GM12878 (cell line): ENCODE results near the gene GAREM1. TPM values are rescaled to one million over a fixed set of nuclear protein-coding genes. Genes with fewer than 3 reads are reported as not detected.

Experiments used
- ATAC-seq: fragments of 200-7000 bp; cut with Tn5 transposase; 3 replicates; pipeline ENCODE4 v1.9.1; 2020; ENCODE audit warnings: mild to moderate bottlenecking, moderate library complexity
- BruUV-seq: library from RNA; stranded (reverse); fragments of 400-500 nt; replicated peaks from 2 replicates; lab custom pipeline; 2021; lab: Mats Ljungman, UMichigan
- CTCF ChIA-PET: fragments of 300-600 bp; sonication (Branson Sonifier 250); formaldehyde crosslinking; extraction: SDS; loops from one replicate; lab custom pipeline; 2021; ENCODE audit warnings: inconsistent platforms; lab: Yijun Ruan, JAX
- POLR2A ChIA-PET: fragments of 350-600 bp; formaldehyde crosslinking; extraction: SDS; loops from one replicate; lab custom pipeline; 2021; ENCODE audit warnings: inconsistent platforms; lab: Charles Lee
- RAD21 ChIA-PET: fragments of 300-600 bp; sonication (Branson Sonifier 250); formaldehyde crosslinking; loops from one replicate; lab custom pipeline; 2023; ENCODE audit warnings: antibody characterized with exemption; ENCODE audit not compliant: unreplicated experiment; lab: Charles Lee
- SMC1A ChIA-PET: fragments of 300-600 bp; sonication (Branson Sonifier 250); formaldehyde crosslinking; loops from one replicate; lab custom pipeline; 2023; ENCODE audit not compliant: unreplicated experiment, uncharacterized antibody; lab: Charles Lee
- DNase-seq: peaks from one replicate; pipeline ENCODE4 v3.0.0-alpha.2; 2011; ENCODE audit warnings: low read depth, low spot score
- FAIRE-seq: peaks from 3 replicates; lab custom pipeline; 2011; peaks lifted over from hg19 to GRCh38; lab: Jason Lieb, UNC
- H2AFZ ChIP-seq: 2 replicates; pipeline ENCODE4 v1.6.0; 2011; ENCODE audit warnings: low read depth, low read length, control low read depth; ENCODE audit not compliant: control insufficient read depth
- H3K27ac ChIP-seq: 2 replicates; pipeline ENCODE4 v1.5.1; 2011; ENCODE audit warnings: control low read depth; ENCODE audit not compliant: control insufficient read depth, insufficient read depth
- H3K27me3 ChIP-seq, 2 experiments: replicated peaks in 1 of 2; 2 replicates each; pipeline versions ENCODE4 v1.6.0 to v1.6.1; 2011; ENCODE audit warnings: low read length in 1 of 2; ENCODE audit not compliant: control insufficient read depth in 2 of 2, insufficient read depth in 2 of 2
- H3K36me3 ChIP-seq, 2 experiments: 2 replicates each; pipeline ENCODE4 v1.5.1; 2011; ENCODE audit warnings: low read length in 1 of 2; ENCODE audit not compliant: control insufficient read depth in 2 of 2, insufficient read depth in 2 of 2
- H3K4me1 ChIP-seq: 2 replicates; pipeline ENCODE4 v1.6.1; 2011; ENCODE audit warnings: mild to moderate bottlenecking, low read length, moderate library complexity, mixed read lengths; ENCODE audit not compliant: control insufficient read depth, insufficient read depth
- H3K4me2 ChIP-seq: 2 replicates; pipeline ENCODE4 v1.6.0; 2011; ENCODE audit warnings: control low read depth; ENCODE audit not compliant: control insufficient read depth, insufficient read depth
- H3K4me3 ChIP-seq: fragments of 200-600 bp; sonication (generic); 2 replicates; pipeline ENCODE4 v1.5.1; 2016
- H3K79me2 ChIP-seq: 2 replicates; pipeline ENCODE4 v1.6.0; 2011; ENCODE audit warnings: low read length; ENCODE audit not compliant: control insufficient read depth, insufficient read depth
- H3K9ac ChIP-seq: 2 replicates; pipeline ENCODE4 v1.8.0; 2011; ENCODE audit warnings: low read length, control low read depth, mixed read lengths; ENCODE audit not compliant: control insufficient read depth, insufficient read depth
- H3K9me3 ChIP-seq: replicated peaks from 3 replicates; pipeline ENCODE4 v1.5.1; 2011; ENCODE audit warnings: mild to moderate bottlenecking, low read length; ENCODE audit not compliant: control insufficient read depth, insufficient read depth
- H4K20me1 ChIP-seq: 2 replicates; pipeline ENCODE4 v1.6.0; 2011; ENCODE audit not compliant: control insufficient read depth, insufficient read depth
- BHLHE40 ChIP-seq, 2 experiments: fragments of 450-650 bp in 1 of 2; IDR thresholded peaks; 2 replicates each; pipeline ENCODE4 v1.6.1; 2011 to 2017; ENCODE audit warnings: low read depth in 2 of 2, borderline replicate concordance in 1 of 2, improper control_type of control experiment in 1 of 2, low read length in 1 of 2, mild to moderate bottlenecking in 1 of 2
- E2F4 ChIP-seq: IDR thresholded peaks from 2 replicates; pipeline ENCODE4 v1.6.1; 2012; ENCODE audit warnings: low read depth, low read length, improper control_type of control experiment
- ELK1 ChIP-seq: IDR thresholded peaks from 2 replicates; pipeline ENCODE4 v1.6.1; 2012; ENCODE audit warnings: low read depth, low read length, improper control_type of control experiment
- IRF5 ChIP-seq: fragments of 450-650 bp; IDR thresholded peaks from 2 replicates; pipeline ENCODE4 v1.6.1; 2017; ENCODE audit warnings: borderline replicate concordance
- JUNB ChIP-seq: IDR thresholded peaks from 2 replicates; pipeline ENCODE4 v1.6.1; 2016; ENCODE audit warnings: antibody characterized with exemption, mild to moderate bottlenecking
- KLF5 ChIP-seq: fragments of 450-650 bp; IDR thresholded peaks from 2 replicates; pipeline ENCODE4 v1.6.1; 2014; ENCODE audit warnings: mild to moderate bottlenecking; ENCODE audit not compliant: partially characterized antibody
- NFYB ChIP-seq: IDR thresholded peaks from 2 replicates; pipeline ENCODE4 v1.6.1; 2011; ENCODE audit warnings: low read depth, mild to moderate bottlenecking, low read length, improper control_type of control experiment, moderate library complexity; ENCODE audit not compliant: insufficient read depth
- POLR2A ChIP-seq: IDR thresholded peaks from 2 replicates; pipeline ENCODE4 v1.6.1; 2011; ENCODE audit warnings: low read depth, mild to moderate bottlenecking, low read length
- RBBP5 ChIP-seq: fragments of 200-600 bp; sonication (generic); conservative IDR thresholded peaks from 2 replicates; pipeline ENCODE4 v1.6.1; 2016
- SMC3 ChIP-seq: IDR thresholded peaks from 2 replicates; pipeline ENCODE4 v1.6.1; 2011; ENCODE audit warnings: low read length, improper control_type of control experiment, borderline replicate concordance
- SP1 ChIP-seq: IDR thresholded peaks from one replicate; pipeline ENCODE4 v1.6.1; 2011; ENCODE audit warnings: low read depth, low read length
- SUZ12 ChIP-seq: fragments of 200-600 bp; sonication (generic); IDR thresholded peaks from one replicate; pipeline ENCODE4 v1.6.1; 2018; ENCODE audit warnings: antibody characterized with exemption, mild to moderate bottlenecking; ENCODE audit not compliant: unreplicated experiment
- TARDBP ChIP-seq: IDR thresholded peaks from 2 replicates; pipeline ENCODE4 v1.6.1; 2016; ENCODE audit warnings: borderline replicate concordance
- ZBED1 ChIP-seq: IDR thresholded peaks from 2 replicates; pipeline ENCODE4 v1.6.1; 2016; ENCODE audit warnings: borderline replicate concordance
- ZBTB4 ChIP-seq: fragments of 450-650 bp; formaldehyde crosslinking; IDR thresholded peaks from 2 replicates; pipeline ENCODE4 v1.4.0; 2022; ENCODE audit warnings: mild to moderate bottlenecking, moderate library complexity
- ZNF207 ChIP-seq: fragments of 450-650 bp; IDR thresholded peaks from 2 replicates; pipeline ENCODE4 v1.6.1; 2014; ENCODE audit warnings: antibody characterized with exemption, mild to moderate bottlenecking, borderline replicate concordance
- ZNF217 ChIP-seq: fragments of 450-650 bp; IDR thresholded peaks from 2 replicates; pipeline ENCODE4 v1.6.1; 2017; ENCODE audit warnings: antibody characterized with exemption, mild to moderate bottlenecking
- WGBS: methylation state at CpG from one replicate; pipeline ENCODE4 v1.1.6; 2016; ENCODE audit warnings: low lambda C conversion rate; ENCODE audit not compliant: insufficient replicate concordance, insufficient coverage; ENCODE audit errors: missing lambda C conversion rate; 5-methylcytosine and 5-hydroxymethylcytosine counted together
- in situ Hi-C: fragments of 300-500 bp; cut with MboI; formaldehyde crosslinking; loops from 9 replicates; pipeline ENCODE4 v1.14.3; 2018; ENCODE audit warnings: mixed read lengths
- intact Hi-C: fragments of 100-400 bp; cut with micrococcal nuclease; formaldehyde crosslinking; loops from one replicate; pipeline ENCODE4 v1.14.2; 2022; ENCODE audit not compliant: unreplicated experiment
- polyA plus RNA-seq, 11 experiments: library from polyadenylated mRNA; depleted of rRNA in 4 of 11; unstranded in 6 of 11; stranded (reverse) in 5 of 11; fragments of >200 nt; fragmentation: Nextera tagmentation in 4 of 11; fragmentation: Illumina TruSeq in 1 of 11; extraction: Ambion mirVana in 4 of 11; extraction: Trizol in 1 of 11; gene quantifications; 1 replicate in 1 of 11; 2 replicates in 10 of 11; pipeline versions ENCODE4 v1.2.1 to v1.2.3, GENCODE V29; 2011 to 2016; ENCODE audit warnings: inconsistent platforms in 2 of 11, missing spikeins in 2 of 11, low read depth in 1 of 11
- total RNA-seq, 4 experiments: library from RNA; depleted of rRNA in 3 of 4; stranded (reverse); fragments of >200 nt in 3 of 4; fragmentation: Illumina TruSeq in 1 of 4; extraction: Trizol in 1 of 4; gene quantifications; 2 replicates each; pipeline versions ENCODE4 v1.2.1 to v1.2.3, GENCODE V29; 2013 to 2021

Gene GAREM1
- total and polyA plus RNA-seq, 10 of the 15 experiments (the other 5 are each of a cell fraction or from before 2014, with no cell fraction given), result 0.05 to 0.29 (median 0.05) TPM; not detected in 7

- TF ChIP-seq RBBP5 (no peak), JUNB (no peak), NFYB (no peak), ZNF217 (no peak), IRF5 (no peak), ZBTB4 (CRISPR knock-in tag) (no peak), TARDBP (no peak), KLF5 (no peak), BHLHE40 (IDR thresholded peaks at IDR 0.05; ENCODE audit: borderline replicate concordance in 1 of 2, low read depth in 2 of 2, low read length in 1 of 2) (no peak), SP1 (no peak), SUZ12 (no peak), ELK1 (no peak), ZNF207 (no peak), E2F4 (no peak), POLR2A (no peak), SMC3 (no peak), ZBED1 (no peak)
- TF ChIP-seq, all 136 proteins: peak for 0
- ChIA-PET RAD21 (no interaction called here), SMC1A (interaction anchor here (1.5 kb wide), 1 partner anchor 11 kb away, joined by 4 read pairs; no protein-coding TSS in a partner anchor), POLR2A (no interaction called here), CTCF (interaction anchor here (0.6 kb wide), 1 partner anchor 106 kb away, joined by 3 read pairs; no protein-coding TSS in a partner anchor)
- no peaks in the 10 kb centered on the region for H3K9me3 ChIP-seq
- no peak for FAIRE-seq
- H3K79me2 ChIP-seq, result no peaks in the 10 kb centered on the region
- no peak for ATAC-seq
- no peak overlapping the region for H3K4me2 ChIP-seq
- H4K20me1 ChIP-seq, result no peaks in the 10 kb centered on the region
- H3K9ac ChIP-seq, result no peak overlapping the region
- intact Hi-C loops (no loop called here), in situ Hi-C loops (no loop called here)
- H3K36me3 ChIP-seq, result no peaks in the 10 kb centered on the region
- no peak overlapping the region for H3K4me3 ChIP-seq
- H3K27ac ChIP-seq, result no peak overlapping the region
- 46% methylated on average over 8 of the region's 8 CpGs for WGBS
- H3K4me1 ChIP-seq, result no peaks in the 10 kb centered on the region
- DNase-seq, result no peak
- no peaks in the 10 kb centered on the region; a peak in 1 of 4 replicates for H3K27me3 ChIP-seq
- BruUV-seq, result no TSS peak
- no peak overlapping the region for H2AFZ ChIP-seq
Measured at GRCh38 chr18:32249147-32249929, 221.3 kb downstream of the GAREM1 start.
